ENCODE data around the gene ACADL. TPM values are rescaled to one million over a fixed set of nuclear protein-coding genes. Genes with fewer than 3 reads are reported as not detected.
"Not testable (repeated sequence)": the region's sequence is repeated elsewhere in the genome, so short reads cannot be mapped to it uniquely, and the experiment has no call there.

Gene ACADL
- total RNA-seq, 4 donors from 2014 or later, result 4.2 to 17.3 (median 11.7) TPM

DNA sequence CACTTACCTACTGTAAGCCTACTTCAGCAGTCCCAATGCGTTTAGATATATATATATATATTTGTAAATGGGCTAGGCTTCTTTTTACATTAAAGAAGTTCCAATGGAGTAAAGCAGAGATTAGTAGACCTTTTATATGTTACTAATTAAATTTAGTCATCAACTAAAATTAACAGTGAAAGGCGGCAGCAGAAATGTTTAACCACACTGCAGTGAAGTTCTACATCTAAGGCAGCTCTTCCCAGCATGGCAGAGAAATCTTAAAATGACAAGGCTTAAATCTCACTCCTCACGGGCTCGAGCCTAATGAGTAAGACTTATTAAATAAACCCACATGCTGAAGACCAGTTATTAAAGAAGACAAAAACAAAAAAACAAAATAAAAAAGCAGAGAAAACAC lies 34.9 kb downstream of the ACADL start:
- TF ChIP-seq, protein P1, sequence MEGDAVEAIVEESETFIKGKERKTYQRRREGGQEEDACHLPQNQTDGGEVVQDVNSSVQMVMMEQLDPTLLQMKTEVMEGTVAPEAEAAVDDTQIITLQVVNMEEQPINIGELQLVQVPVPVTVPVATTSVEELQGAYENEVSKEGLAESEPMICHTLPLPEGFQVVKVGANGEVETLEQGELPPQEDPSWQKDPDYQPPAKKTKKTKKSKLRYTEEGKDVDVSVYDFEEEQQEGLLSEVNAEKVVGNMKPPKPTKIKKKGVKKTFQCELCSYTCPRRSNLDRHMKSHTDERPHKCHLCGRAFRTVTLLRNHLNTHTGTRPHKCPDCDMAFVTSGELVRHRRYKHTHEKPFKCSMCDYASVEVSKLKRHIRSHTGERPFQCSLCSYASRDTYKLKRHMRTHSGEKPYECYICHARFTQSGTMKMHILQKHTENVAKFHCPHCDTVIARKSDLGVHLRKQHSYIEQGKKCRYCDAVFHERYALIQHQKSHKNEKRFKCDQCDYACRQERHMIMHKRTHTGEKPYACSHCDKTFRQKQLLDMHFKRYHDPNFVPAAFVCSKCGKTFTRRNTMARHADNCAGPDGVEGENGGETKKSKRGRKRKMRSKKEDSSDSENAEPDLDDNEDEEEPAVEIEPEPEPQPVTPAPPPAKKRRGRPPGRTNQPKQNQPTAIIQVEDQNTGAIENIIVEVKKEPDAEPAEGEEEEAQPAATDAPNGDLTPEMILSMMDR (IDR thresholded peaks at IDR 0.05), result no peak
- ATAC-seq (ENCODE audit: low FRiP score) (no peak), DNase-seq (ENCODE audit: low spot score) (no peak)

GRCh38 chr2:210189452-210190138 lies 35.7 kb downstream of the ACADL start:
- ATAC-seq (ENCODE audit: low FRiP score) (no peak), DNase-seq (ENCODE audit: low spot score) (no peak)
- TF ChIP-seq, protein P1 (IDR thresholded peaks at IDR 0.05), result no peak

GRCh38 chr2:210188755-210189154 lies 36.5 kb downstream of the ACADL start:
- ATAC-seq (ENCODE audit: low FRiP score) (no peak), DNase-seq (ENCODE audit: low spot score) (no peak)
- TF ChIP-seq, protein P1 (IDR thresholded peaks at IDR 0.05), result no peak

GRCh38 chr2:210188190-210188589 lies 37.1 kb downstream of the ACADL start:
- ATAC-seq (ENCODE audit: low FRiP score), result no peak
- TF ChIP-seq, protein P1 (IDR thresholded peaks at IDR 0.05), result no peak
- no peak for DNase-seq (ENCODE audit: low spot score)

DNA sequence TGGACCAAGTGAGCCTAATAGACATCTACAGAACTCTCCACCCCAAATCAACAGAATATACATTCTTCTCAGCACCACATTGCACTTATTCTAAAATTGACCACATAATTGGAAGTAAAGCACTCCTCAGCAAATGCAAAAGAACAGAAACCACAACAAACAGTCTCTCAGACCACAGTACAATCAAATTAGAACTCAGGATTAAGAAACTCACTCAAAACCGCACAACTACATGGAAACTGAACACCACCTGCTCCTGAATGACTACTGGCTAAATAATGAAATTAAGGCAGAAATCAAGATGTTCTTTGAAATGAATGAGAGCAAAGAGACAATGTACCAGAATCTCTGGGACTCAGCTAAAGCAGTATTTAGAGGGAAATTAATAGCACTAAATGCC lies 41.3 kb downstream of the ACADL start:
- DNase-seq (ENCODE audit: low spot score); ATAC-seq (ENCODE audit: low FRiP score): not testable (repeated sequence)

- DNase-seq (ENCODE audit: low spot score); ATAC-seq (ENCODE audit: low FRiP score): not testable (repeated sequence)
Observed at GRCh38 chr2:210181606-210182088, 43.6 kb downstream of the ACADL start.

- not testable (repeated sequence) for ATAC-seq (ENCODE audit: low FRiP score); DNase-seq (ENCODE audit: low spot score)
Observed at GRCh38 chr2:210181033-210181605, 44.1 kb downstream of the ACADL start.

GRCh38 chr2:210180477-210180876 lies 44.8 kb downstream of the ACADL start:
- ATAC-seq (ENCODE audit: low FRiP score), result no peak
- TF ChIP-seq, protein P1 (IDR thresholded peaks at IDR 0.05), result no peak

More at GRCh38 chr2:210180477-210180876, 44.8 kb downstream of the ACADL start:
- no peak for DNase-seq (ENCODE audit: low spot score)
